HG03108 (cell line): ENCODE data around the gene FAM156A.
"Not testable (repeated sequence)": the region's sequence is repeated elsewhere in the genome, so short reads cannot be mapped to it uniquely, and the experiment has no call there.

Experiments used
- ATAC-seq: cut with Tn5 transposase; IDR thresholded peaks from one replicate; pipeline ENCODE4 v1.9.1; 2021; ENCODE audit warnings: moderate library complexity; ENCODE audit not compliant: unreplicated experiment

FAM156A gene

DNA sequence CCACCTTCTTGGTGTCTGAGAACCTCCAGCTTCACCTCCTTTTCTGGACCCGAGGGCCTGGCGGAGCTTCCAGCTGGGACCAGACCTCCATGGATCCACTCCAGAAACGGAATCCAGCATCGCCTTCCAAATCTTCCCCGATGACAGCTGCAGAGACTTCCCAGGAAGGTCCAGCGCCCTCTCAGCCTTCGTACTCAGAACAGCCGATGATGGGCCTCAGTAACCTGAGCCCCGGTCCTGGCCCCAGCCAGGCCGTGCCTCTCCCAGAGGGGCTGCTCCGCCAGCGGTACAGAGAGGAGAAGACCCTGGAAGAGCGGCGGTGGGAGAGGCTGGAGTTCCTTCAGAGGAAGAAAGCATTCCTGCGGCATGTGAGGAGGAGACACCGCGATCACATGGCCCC is 51.2 kb downstream of the FAM156A start:
- not testable (repeated sequence) for ATAC-seq

DNA sequence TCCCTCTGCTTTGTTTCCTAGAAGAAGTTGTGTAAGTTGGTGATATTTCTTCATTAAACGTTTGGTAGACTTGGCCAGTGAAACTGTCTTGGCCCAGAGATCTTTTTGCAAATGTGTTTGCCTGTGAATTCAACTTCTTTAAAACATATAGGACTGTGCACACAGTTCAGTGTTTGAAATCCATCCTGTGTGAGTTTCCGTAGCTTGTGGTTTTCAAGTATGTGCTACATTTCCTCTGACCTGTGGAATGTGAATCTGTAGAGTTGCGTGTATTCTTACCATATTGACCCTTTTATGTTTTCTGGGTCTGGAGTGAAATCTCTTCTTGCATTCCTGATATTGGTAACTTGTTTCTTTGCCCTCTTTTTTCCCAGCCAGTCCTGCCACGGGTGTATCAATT is 52.2 kb downstream of the FAM156A start:
- ATAC-seq: not testable (repeated sequence)

DNA sequence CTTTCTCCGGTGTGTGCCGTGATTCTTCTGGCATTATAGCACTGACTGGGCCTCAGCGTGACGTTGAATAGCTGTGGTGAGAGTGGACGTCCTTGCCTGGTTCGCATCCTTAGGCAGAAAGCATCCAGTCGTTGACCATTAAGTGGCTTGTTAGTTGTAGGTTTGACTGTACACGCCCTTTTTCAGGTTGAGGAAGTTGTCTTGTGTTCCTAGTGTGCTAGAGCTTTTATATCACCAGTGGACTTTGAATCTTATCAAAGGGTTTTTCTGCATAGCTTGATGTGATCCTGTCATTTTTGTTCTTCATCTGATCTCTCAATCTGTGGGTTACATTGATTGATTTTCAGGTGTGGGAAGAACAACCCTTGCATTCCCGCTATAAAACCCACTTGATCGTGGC is 52.8 kb downstream of the FAM156A start:
- not testable (repeated sequence) for ATAC-seq
